GM18511 (cell line): ENCODE data around the gene HYI.

Experiments used
- ATAC-seq: cut with Tn5 transposase; IDR thresholded peaks from one replicate; pipeline ENCODE4 v1.9.1; 2021; ENCODE audit warnings: mild to moderate bottlenecking, moderate library complexity; ENCODE audit not compliant: unreplicated experiment

Gene HYI

DNA sequence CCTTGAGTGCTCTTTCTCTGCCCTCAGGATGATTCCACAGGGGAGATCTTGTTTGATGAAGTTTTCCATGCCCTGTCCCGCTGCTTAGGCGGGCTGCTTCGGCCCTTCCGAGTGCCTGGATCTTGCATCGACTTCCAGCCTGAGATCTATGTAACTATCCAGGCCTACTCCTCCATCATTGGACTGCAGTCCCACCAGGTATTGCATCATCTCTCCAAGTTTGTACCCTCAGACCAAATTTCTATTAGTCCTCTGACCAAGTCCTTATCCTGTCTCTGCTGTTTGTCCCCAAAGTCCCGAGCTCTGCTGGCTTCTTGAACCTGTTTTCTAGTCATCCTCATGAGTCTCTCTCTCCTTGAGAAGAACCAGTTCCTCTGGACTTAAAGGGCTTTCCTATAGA, 49.4 kb downstream of the HYI start:
- ATAC-seq: no peak

DNA sequence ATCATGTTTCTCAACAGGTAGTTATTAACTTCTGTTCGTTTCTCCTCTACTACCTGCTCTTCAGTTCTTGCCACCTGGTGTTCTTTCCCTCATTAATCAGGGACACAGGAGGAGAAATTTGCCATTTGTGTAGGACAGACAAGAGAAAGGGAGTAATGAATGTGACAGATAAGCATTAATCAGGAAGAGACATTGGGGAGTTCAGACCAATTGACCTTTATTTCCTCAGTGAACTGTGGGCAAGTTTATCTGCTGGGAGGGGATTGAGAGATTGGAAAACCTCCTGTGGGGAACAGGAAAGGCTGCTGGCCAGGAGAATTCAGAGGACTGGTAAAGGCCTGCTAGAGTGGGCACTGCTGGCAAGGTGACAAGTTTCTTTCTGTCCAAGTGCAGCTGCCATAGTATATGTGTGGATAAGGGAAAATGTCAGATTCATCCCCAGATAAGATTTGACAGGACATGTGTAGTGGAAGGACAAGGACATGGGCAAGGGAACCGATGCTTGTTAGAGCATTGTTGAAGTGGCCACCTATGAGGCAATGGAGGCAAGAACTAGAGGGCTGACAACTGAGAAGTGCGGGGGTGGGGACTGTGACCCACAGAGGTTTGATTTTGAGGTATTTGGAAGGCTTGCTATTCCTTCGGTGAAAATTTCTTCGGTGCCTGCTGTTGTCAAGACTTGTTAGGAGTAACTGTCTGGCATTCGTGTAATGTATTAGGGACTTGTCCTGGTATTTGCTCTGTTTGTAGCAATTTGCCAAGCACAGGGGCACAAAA, 51.5 kb downstream of the HYI start:
- ATAC-seq: no peak
